Aorta (tissue), 5 donors: ENCODE measurements around the gene XPO4. TPM values are rescaled to one million over a fixed set of nuclear protein-coding genes. Genes with fewer than 3 reads are reported as not detected.
A peak's percentile ranks its signal among the peaks of the same experiment; 100 is the strongest.

ENCODE experiments used
- ATAC-seq: fragments of 200-7000 bp; cut with Tn5 transposase; one replicate; pipeline ENCODE4 v1.9.1; 2022; ENCODE audit warnings: moderate library complexity; ENCODE audit not compliant: low FRiP score
- DNase-seq, 2 donors: peaks; one replicate each; pipeline ENCODE4 v3.0.0-alpha.2; 2020
- H3K27ac ChIP-seq, 2 donors: one replicate each; pipeline ENCODE4 v1.5.1; 2013; ENCODE audit warnings: low read length in 2 of 2, mild to moderate bottlenecking in 2 of 2, moderate library complexity in 2 of 2, control low read depth in 1 of 2, inconsistent platforms in 1 of 2, low read depth in 1 of 2
- H3K27me3 ChIP-seq, 2 donors: one replicate each; pipeline ENCODE4 v1.6.1; 2013; ENCODE audit warnings: control low read depth in 1 of 2, low read length in 1 of 2, mild to moderate bottlenecking in 1 of 2, moderate library complexity in 1 of 2; ENCODE audit not compliant: insufficient read depth in 2 of 2, control insufficient read depth in 1 of 2
- H3K36me3 ChIP-seq, 2 donors: one replicate each; pipeline ENCODE4 v1.6.1; 2013; ENCODE audit warnings: control low read depth in 1 of 2, low read length in 1 of 2, mild to moderate bottlenecking in 1 of 2; ENCODE audit not compliant: insufficient read depth in 2 of 2, control insufficient read depth in 1 of 2
- H3K4me1 ChIP-seq, 2 donors: one replicate each; pipeline ENCODE4 v1.6.1; 2013; ENCODE audit warnings: low read length in 2 of 2, control low read depth in 1 of 2, mild to moderate bottlenecking in 1 of 2, moderate library complexity in 1 of 2; ENCODE audit not compliant: insufficient read depth in 2 of 2, control insufficient read depth in 1 of 2
- H3K4me3 ChIP-seq, 2 donors: one replicate each; pipeline ENCODE4 v1.5.1; 2013; ENCODE audit warnings: low read length in 2 of 2, control low read depth in 1 of 2, mild to moderate bottlenecking in 1 of 2
- H3K9me3 ChIP-seq: one replicate; pipeline ENCODE4 v1.6.1; 2013; ENCODE audit warnings: mild to moderate bottlenecking, low read length; ENCODE audit not compliant: control insufficient read depth
- WGBS, 2 donors: extraction: QIAGEN DNeasy Blood & Tissue Kit; methylation state at CpG; one replicate each; pipeline ENCODE4 v1.1.7; 2013; 5-methylcytosine and 5-hydroxymethylcytosine counted together
- intact Hi-C, 2 donors: fragments of 100-400 bp; cut with DNase I; formaldehyde crosslinking; loops; one replicate each; pipeline versions ENCODE4 v1.14.2 to v1.15.0; 2022
- polyA plus RNA-seq, 2 donors: library from polyadenylated mRNA; stranded (reverse); fragments of 200-250 nt; gene quantifications; one replicate each; pipeline ENCODE4 v1.2.3, GENCODE V29; 2013
- total RNA-seq, 2 donors: library from RNA; stranded (reverse); fragmentation: NEBNext Ultra II Directional; extraction: Animal tissue kit (Norgen Biotek cat#: 25700); gene quantifications; one replicate each; pipeline ENCODE4 v1.2.1, GENCODE V29; 2021
- donor health status: healthy with polysubstance abuse.
- donor health status: Bipolar disorder and iron deficiency.
- donor health status: DM: no; HTN: no; CAD: no.
- donor health status: DM: no; HTN: no; CAD: no.
- donor health status: DM: yes; HTN: yes; CAD: no.

The XPO4 gene
- total and polyA plus RNA-seq, 4 donors = 0.88 to 14.8 (median 7.7) TPM

GRCh38 chr13:20779405-20779804 lies 123.1 kb downstream of the XPO4 start:
- H3K36me3 ChIP-seq = no peaks in the 10 kb centered on the region
- DNase-seq (no peak), ATAC-seq (no peak)
- no peaks in the 10 kb centered on the region for H3K9me3 ChIP-seq
- H3K4me1 ChIP-seq = no peaks in the 10 kb centered on the region
- H3K27ac ChIP-seq = no peak overlapping the region
- intact Hi-C loops = loop anchor here in 1 of 2 donors (10.0 kb wide), 1 partner anchor 45 kb away; no protein-coding TSS in a partner anchor
- no peak overlapping the region for H3K4me3 ChIP-seq
- WGBS, 2 donors = 56 to 78% methylated on average over 7 of the region's 7 CpGs
- no peaks in the 10 kb centered on the region for H3K27me3 ChIP-seq

GRCh38 chr13:20778311-20778710 lies 124.2 kb downstream of the XPO4 start:
- WGBS, 2 donors = 95 to 98% methylated on average over 1 of the region's 1 CpG
- ATAC-seq (no peak), DNase-seq (no peak)
- H3K27ac ChIP-seq = no peak overlapping the region
- intact Hi-C loops = loop anchor here in 1 of 2 donors (10.0 kb wide), 1 partner anchor 46 kb away; no protein-coding TSS in a partner anchor
- H3K4me3 ChIP-seq = no peak overlapping the region
- H3K4me1 ChIP-seq = no peaks in the 10 kb centered on the region
- H3K27me3 ChIP-seq = no peaks in the 10 kb centered on the region
- H3K36me3 ChIP-seq = no peaks in the 10 kb centered on the region
- H3K9me3 ChIP-seq = no peaks in the 10 kb centered on the region

GRCh38 chr13:20776751-20777150 lies 125.8 kb downstream of the XPO4 start:
- 96 to 99% methylated on average over 1 of the region's 1 CpG for WGBS, 2 donors
- Histone ChIP-seq H3K36me3 (no peaks in the 10 kb centered on the region), H3K27me3 (no peaks in the 10 kb centered on the region), H3K4me1 (no peaks in the 10 kb centered on the region), H3K9me3 (no peaks in the 10 kb centered on the region), H3K4me3 (no peak overlapping the region), H3K27ac (no peak overlapping the region)
- DNase-seq = no peak
- no peak for ATAC-seq
- intact Hi-C loops = loop anchor here in 1 of 2 donors (10.0 kb wide), 1 partner anchor 48 kb away; no protein-coding TSS in a partner anchor

GRCh38 chr13:20775961-20776360 lies 126.6 kb downstream of the XPO4 start:
- Histone ChIP-seq H3K27ac (no peak overlapping the region), H3K9me3 (no peaks in the 10 kb centered on the region), H3K36me3 (no peaks in the 10 kb centered on the region), H3K4me3 (no peak overlapping the region), H3K27me3 (no peaks in the 10 kb centered on the region), H3K4me1 (no peaks in the 10 kb centered on the region)
- intact Hi-C loops = loop anchor here in 1 of 2 donors (10.0 kb wide), 1 partner anchor 49 kb away; no protein-coding TSS in a partner anchor
- 89 to 96% methylated on average over 2 of the region's 2 CpGs for WGBS, 2 donors
- DNase-seq (no peak), ATAC-seq (no peak)

GRCh38 chr13:20774746-20775145 lies 127.8 kb downstream of the XPO4 start:
- DNase-seq (no peak), ATAC-seq (no peak)
- peaks cover 0 to 4% of the 10 kb centered on the region in 2 donors for H3K36me3 ChIP-seq
- intact Hi-C loops = loop anchor here (5.0 to 10.0 kb wide), 4 partner anchors 38 to 207 kb away; partner anchors contain the start of gene IFT88 (in 1 of the 2)
- H3K9me3 ChIP-seq = no peaks in the 10 kb centered on the region
- H3K4me3 ChIP-seq = no peak overlapping the region
- H3K27ac ChIP-seq = no peak overlapping the region
- no peaks in the 10 kb centered on the region for H3K27me3 ChIP-seq
- no peaks in the 10 kb centered on the region for H3K4me1 ChIP-seq
- WGBS, 2 donors = 85 to 86% methylated on average over 1 of the region's 1 CpG

GRCh38 chr13:20773194-20774080 lies 129.1 kb downstream of the XPO4 start, which contains the start of gene EEF1AKMT1:
TSS of gene EEF1AKMT1 (minus strand) at chr13:20773961. CDS start at chr13:20757598, 16,363 bp downstream.
- WGBS, 2 donors = 0 to 1% methylated on average over 72 of the region's 72 CpGs
- intact Hi-C loops = loop anchor here (5.0 to 10.0 kb wide), 4 partner anchors 39 to 206 kb away; partner anchors contain the start of gene IFT88 (in 1 of the 2)

GRCh38 chr13:20772401-20773131 lies 130.0 kb downstream of the XPO4 start:
- intact Hi-C loops = loop anchor here (5.0 to 10.0 kb wide), 4 partner anchors 40 to 205 kb away; partner anchors contain the start of gene IFT88 (in 1 of the 2)
- DNase-seq = no peak
- no peaks in the 10 kb centered on the region for H3K4me1 ChIP-seq
- H3K36me3 ChIP-seq = peaks cover 0 to 9% of the 10 kb centered on the region in 2 donors
- H3K9me3 ChIP-seq = no peaks in the 10 kb centered on the region
- WGBS, 2 donors = 87% methylated on average over 10 of the region's 10 CpGs
- H3K27me3 ChIP-seq = no peaks in the 10 kb centered on the region
- H3K27ac ChIP-seq = no peak overlapping the region
- ATAC-seq = no peak
- H3K4me3 ChIP-seq = peak overlapping the region; percentile 12 to 55

More at GRCh38 chr13:20773194-20774080, 129.1 kb downstream of the XPO4 start, which contains the start of gene EEF1AKMT1:
- peaks cover 0 to 9% of the 10 kb centered on the region in 2 donors for H3K36me3 ChIP-seq
- no peaks in the 10 kb centered on the region for H3K9me3 ChIP-seq
- no peaks in the 10 kb centered on the region for H3K4me1 ChIP-seq
- peak within 1 kb of the TSS; percentile 12 to 55 for H3K4me3 ChIP-seq
- peak; percentile 100 for ATAC-seq
- peak within 1 kb of the TSS; percentile 20 to 36 for H3K27ac ChIP-seq
- peak; percentile 97 to 98 for DNase-seq
- H3K27me3 ChIP-seq = no peaks in the 10 kb centered on the region

GRCh38 chr13:20769834-20770233 lies 132.7 kb downstream of the XPO4 start:
- intact Hi-C loops = loop anchor here (5.0 to 10.0 kb wide), 4 partner anchors 42 to 203 kb away; partner anchors contain the start of gene IFT88 (in 1 of the 2)
- Histone ChIP-seq H3K36me3 (peaks cover 0 to 9% of the 10 kb centered on the region in 2 donors), H3K4me1 (no peaks in the 10 kb centered on the region), H3K27ac (no peak overlapping the region), H3K9me3 (no peaks in the 10 kb centered on the region), H3K4me3 (no peak overlapping the region), H3K27me3 (no peaks in the 10 kb centered on the region)
- 98 to 100% methylated on average over 1 of the region's 1 CpG for WGBS, 2 donors
- DNase-seq = no peak
- ATAC-seq = no peak
